HG03196 (cell line): Measurements from ENCODE around the gene ACO1.

Experiments used
- ATAC-seq: cut with Tn5 transposase; IDR thresholded peaks from one replicate; pipeline ENCODE4 v1.9.1; 2021; ENCODE audit not compliant: unreplicated experiment

ACO1 gene

DNA sequence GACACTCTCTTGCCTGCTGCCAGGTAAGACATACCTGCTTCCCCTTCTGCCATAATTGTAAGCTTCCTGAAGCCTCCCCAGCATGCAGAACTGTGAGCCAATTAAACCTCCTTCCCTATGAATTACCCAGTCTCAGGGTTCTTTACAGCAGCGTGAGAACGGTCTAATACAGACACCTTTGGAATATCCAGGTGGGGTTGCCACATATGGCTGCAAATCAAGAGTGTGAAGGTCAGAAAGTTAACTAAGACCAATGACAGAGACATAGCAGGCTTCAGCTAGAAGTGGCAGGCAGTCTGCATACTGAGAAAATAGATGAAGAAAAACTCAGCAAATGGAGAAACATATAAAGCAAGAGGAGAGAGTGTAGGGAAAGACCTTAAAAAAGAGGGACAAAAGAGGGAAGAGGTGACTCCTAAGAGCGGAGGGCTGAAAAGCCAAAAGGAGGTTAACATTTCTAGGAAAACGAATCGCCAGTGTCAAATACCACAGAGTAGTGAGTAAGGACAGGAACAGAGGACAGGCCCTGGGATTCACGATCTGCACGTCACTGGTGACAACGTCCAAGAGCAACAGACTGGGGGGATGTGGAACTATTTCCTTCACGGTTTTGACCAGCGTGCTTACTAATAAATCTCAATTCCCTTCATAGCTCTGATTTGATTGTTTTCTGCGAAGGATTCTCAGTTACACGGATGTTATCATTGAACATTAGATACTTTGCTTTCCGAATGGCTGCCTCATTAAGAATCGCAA lies 1.7 kb upstream of the ACO1 start:
- ATAC-seq: no peak

- no peak for ATAC-seq
Measured at GRCh38 chr9:32384002-32384363, 460 bp upstream of the ACO1 start.

DNA sequence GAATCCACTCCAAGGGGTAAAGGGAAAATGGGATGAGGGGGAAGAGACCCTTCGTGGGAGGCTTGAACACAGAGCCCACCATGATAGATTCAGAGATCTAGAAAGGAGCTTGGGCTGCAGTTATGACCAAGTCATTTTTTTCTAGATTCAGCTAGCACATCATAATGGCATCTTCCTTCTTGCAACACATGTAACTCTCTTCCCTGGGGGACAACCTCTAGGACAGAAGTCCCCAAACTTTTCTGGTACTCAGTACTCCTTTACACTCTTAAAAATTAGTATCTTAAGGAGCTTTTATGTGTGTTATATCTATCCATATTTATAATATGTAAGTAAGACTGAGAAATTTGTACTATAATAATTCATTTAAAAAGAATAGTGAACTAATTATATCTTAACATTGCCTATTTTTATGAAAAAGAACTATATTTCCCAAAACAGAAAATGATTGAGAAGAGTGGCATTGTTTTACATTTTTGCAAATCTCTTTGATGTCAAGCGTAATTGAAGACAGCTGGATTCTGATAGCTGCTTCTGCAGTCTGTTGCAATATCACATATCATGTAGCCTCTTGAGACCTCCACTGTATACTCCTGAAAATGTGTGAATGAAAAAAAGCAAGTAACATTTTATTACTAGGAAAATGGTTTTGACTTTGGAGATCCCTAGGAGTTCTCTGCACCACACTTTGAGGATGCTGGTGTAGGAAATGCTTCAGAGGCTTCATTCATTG lies 875 bp downstream of the ACO1 start:
- no peak for ATAC-seq

GRCh38 chr9:32385885-32386283 lies 1.4 kb downstream of the ACO1 start:
- ATAC-seq: no peak

DNA sequence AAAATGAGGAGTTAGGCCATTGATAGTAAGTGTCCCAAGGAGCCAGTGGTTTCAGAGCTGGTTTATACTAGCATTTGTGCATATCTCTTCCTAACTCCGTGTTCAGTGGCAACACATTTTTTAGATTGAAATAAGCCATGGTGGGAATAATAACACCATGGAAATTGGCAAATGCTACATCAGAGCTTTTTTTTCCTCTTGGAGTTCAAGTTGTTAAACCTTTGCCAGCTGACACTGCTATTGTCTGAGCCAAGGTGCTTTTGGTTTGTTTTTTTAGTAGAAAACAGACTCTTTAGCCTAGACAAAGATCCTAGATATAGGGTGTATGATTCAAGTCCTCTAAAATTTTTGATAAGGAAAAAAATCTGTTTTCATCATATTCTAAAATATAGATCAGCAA lies 2.8 kb downstream of the ACO1 start:
- ATAC-seq: no peak

DNA sequence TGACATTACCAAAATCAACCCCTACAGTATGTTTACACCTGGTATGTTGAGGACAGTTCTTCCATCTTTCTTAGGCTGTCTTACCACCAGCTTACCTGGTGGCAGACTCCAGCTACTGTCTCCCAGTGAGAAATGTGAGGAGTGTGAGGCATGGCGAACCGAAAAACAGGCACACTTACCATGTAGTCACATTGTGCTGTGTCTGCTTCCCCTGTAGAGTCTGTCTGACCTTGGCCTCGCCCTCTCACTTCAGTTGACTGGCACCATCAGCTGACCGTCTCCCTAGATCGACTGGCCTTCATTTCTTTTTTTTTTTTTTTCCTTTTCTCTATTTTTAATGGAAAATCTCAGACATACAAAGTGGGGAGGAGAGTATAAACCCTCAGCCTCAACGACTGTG lies 4.9 kb downstream of the ACO1 start:
- ATAC-seq: no peak

DNA sequence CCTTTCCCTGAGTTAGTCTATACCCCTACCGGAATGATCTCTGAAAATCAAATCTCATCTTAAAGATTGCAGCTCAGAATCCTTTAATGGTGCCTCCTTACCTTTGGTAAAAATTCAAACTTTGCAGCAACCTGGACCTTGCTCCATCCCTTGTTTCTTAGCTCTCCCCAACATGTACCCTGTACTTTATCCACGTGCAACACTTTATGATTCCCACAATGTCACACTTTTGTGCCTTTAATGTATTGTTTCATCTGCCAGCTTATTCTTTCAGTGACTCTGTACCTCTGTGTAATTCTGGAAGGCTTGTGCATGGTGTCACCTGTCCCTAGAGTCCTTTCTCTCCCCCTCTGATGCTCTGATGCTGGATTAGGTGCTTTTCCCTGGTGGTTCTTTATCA lies 9.5 kb downstream of the ACO1 start:
- no peak for ATAC-seq

GRCh38 chr9:32394381-32395049 lies 10.1 kb downstream of the ACO1 start:
- ATAC-seq: no peak

DNA sequence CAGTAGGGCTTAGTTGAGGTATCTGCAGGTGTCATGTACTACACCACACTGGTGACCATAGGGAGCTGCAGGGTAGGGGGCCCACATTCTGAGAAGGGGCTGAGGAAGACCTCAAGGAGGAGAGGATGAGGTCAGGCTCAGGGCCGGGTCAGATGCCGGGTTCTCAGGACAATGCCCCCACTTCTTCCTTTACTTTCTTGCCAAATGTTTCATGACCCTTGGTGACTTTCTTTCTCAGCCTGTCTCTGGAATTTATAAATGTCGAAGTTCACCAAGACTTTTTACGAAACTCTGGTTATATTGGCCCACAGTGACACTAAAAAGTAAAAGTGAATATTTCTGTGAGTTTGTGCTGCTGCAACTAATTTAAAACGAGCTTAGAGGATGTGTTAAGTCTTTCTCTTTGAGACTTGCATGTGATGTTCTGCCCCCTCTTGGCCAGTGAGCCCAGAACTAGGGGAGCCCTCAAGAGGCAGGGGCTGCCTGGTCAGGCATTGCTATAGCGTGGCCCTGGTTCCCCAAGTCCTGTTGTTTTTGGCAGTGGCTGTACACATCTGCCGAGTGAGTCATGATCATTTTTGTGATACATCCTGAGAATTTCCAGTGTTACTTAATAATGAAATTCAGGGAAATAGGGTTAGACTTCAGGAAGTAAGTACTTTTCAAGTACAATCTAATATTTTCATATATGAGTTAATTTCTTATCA lies 11.2 kb downstream of the ACO1 start:
- no peak for ATAC-seq

- ATAC-seq: no peak
Measured at GRCh38 chr9:32398207-32398606, 13.8 kb downstream of the ACO1 start.

GRCh38 chr9:32399110-32399815 lies 14.8 kb downstream of the ACO1 start:
- ATAC-seq: no peak

- no peak for ATAC-seq
Measured at GRCh38 chr9:32401488-32401887, 17.0 kb downstream of the ACO1 start.

DNA sequence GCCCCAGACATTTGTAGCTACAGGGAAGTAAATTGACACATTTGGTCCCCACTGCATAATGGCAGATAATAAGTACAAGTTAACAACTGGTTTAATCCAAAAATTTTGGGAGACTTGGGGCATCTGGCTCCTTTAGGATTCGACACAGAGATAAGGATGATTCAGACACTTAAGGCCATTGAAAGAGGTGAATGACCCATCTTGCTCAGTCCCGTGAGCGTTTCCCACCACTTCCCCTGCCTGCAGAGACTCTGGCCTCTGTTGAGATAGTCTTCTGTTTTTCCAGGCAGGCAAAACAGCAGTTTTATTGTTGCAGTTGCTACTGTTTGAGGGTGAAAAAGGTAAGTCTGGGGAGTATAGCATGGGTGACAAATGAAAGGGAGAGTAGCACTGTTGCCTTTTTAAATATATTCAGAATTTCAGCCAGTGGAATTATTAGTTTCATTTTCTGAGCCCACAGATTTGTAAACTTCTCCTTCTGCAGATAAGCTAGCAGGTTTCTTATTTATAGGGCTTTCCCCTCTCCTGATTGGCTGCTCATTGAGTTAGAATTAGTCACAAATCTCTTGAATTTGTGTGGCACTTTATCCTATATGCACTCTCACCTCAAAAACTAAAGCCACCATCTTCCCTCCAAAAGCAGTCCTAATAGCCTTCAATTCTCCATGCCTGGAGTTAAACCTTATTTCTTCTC lies 19.3 kb downstream of the ACO1 start:
- no peak for ATAC-seq

- no peak for ATAC-seq
Measured at GRCh38 chr9:32404402-32404801, 20.0 kb downstream of the ACO1 start.

DNA sequence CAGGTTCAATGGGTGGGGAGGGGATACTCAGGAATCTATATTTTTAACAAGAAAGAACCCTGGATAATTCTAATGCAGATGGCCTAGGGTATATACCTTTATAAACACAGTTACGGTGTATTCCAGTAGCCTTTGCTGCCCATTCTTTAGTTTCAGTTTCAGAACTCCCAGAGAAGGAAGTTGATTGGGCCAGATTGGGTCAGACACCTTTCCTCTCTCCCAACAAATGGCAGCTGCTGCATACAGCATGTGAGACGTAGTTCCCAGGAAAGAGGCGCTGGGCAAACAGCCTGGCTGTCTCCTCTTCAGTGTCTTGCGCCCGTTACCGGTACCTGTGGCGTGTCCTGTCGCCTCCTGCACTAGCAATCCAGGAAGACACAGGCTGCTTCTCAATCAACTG lies 20.4 kb downstream of the ACO1 start:
- no peak for ATAC-seq

DNA sequence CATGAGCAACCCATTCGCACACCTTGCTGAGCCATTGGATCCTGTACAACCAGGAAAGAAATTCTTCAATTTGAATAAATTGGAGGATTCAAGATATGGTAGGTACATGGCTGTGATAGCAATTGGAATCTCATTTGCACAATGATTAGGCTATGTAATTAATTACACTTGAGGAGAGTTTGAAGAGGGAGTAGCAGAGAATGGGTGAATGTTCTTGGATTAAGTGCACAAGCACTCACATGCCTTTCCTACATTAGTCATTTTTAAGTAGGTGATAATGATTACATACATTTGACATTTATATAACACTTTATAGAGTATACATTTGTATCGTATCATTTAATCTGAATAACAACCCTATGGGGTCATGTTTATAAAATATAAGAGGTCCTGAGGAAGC lies 21.1 kb downstream of the ACO1 start:
- ATAC-seq: no peak

- no peak for ATAC-seq
Measured at GRCh38 chr9:32406046-32406445, 21.6 kb downstream of the ACO1 start.

- ATAC-seq: no peak
Measured at GRCh38 chr9:32411753-32412152, 27.3 kb downstream of the ACO1 start.

DNA sequence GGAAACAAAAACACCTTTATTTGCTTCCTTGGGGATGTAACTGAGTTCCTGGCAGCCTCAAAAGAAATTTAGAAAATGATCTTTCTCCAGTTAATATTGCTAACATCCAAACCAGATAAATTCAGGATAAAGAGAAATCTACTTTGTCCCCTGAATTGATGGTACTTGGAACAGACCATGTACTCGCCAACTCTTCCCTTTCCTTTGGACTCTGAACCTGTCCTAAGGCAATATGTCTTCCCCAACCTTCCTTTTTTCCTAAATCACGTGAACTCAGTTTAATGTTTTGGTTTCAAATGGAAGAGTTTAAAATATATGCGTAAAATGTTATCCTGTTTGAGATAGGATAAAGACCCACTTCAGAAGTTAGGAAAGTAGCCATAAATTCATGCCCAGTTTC lies 28.0 kb downstream of the ACO1 start:
- ATAC-seq: no peak

DNA sequence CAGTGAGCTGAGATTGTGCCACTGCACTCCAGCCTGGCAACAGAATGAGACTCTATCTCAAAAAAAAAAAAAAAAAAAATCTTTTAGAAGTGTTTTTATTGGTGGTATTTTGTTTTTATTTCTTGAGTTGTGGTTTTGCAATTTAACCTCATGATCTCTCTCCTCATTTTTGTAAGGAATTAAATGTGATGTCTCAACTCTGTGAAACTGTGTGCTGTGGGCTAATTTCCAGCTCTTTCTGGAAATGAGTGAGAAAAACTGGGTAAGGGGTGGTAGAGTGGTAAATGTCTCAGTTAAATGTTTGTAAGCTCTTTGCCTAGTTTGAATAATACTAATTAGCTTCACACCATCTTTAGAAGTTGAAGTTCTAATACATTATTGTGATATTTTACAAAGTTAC lies 29.0 kb downstream of the ACO1 start:
- no peak for ATAC-seq
